Osteoblast (primary cell): ENCODE data around the gene CKAP4. TPM values are rescaled to one million over a fixed set of nuclear protein-coding genes. Genes with fewer than 3 reads are reported as not detected.
A peak's percentile ranks its signal among the peaks of the same experiment; 100 is the strongest.

Source experiments
- DNase-seq: peaks from one replicate; pipeline ENCODE4 v3.0.0; 2011; ENCODE audit warnings: low spot score, mixed read lengths; ENCODE audit not compliant: insufficient read length; ENCODE audit errors: missing footprints
- H2AFZ ChIP-seq: 2 replicates; pipeline ENCODE4 v1.6.0; 2011; ENCODE audit warnings: mild to moderate bottlenecking, low read length
- H3K27ac ChIP-seq: 2 replicates; pipeline ENCODE4 v1.5.1; 2011; ENCODE audit warnings: mild to moderate bottlenecking, low read depth, low read length, moderate library complexity
- H3K27me3 ChIP-seq: 2 replicates; pipeline ENCODE4 v1.6.0; 2012; ENCODE audit warnings: mild to moderate bottlenecking, control low read depth, inconsistent platforms, low read length, moderate library complexity; ENCODE audit not compliant: insufficient read depth
- H3K36me3 ChIP-seq: 2 replicates; pipeline ENCODE4 v1.5.1; 2011; ENCODE audit warnings: mild to moderate bottlenecking, low read length, control low read depth, moderate library complexity; ENCODE audit not compliant: insufficient read depth
- H3K4me1 ChIP-seq: 2 replicates; pipeline ENCODE4 v1.5.1; 2011; ENCODE audit warnings: mild to moderate bottlenecking, low read length, control low read depth, moderate library complexity; ENCODE audit not compliant: insufficient read depth
- H3K4me2 ChIP-seq: 2 replicates; pipeline ENCODE4 v1.6.0; 2011; ENCODE audit warnings: mild to moderate bottlenecking, low read length; ENCODE audit not compliant: insufficient read depth
- H3K4me3 ChIP-seq: fragments of 200-600 bp; sonication (generic); 3 replicates; pipeline ENCODE4 v1.5.1; 2012; ENCODE audit warnings: mild to moderate bottlenecking, low read length, inconsistent platforms; ENCODE audit not compliant: insufficient read depth
- H3K79me2 ChIP-seq: 2 replicates; pipeline ENCODE4 v1.6.0; 2012; ENCODE audit warnings: mild to moderate bottlenecking, low read length, control low read depth, inconsistent platforms; ENCODE audit not compliant: insufficient read depth
- H3K9me3 ChIP-seq: 2 replicates; pipeline ENCODE4 v1.5.1; 2011; ENCODE audit warnings: low read depth, low read length, control low read depth
- H4K20me1 ChIP-seq: 2 replicates; pipeline ENCODE4 v1.6.0; 2012; ENCODE audit warnings: mild to moderate bottlenecking, low read length, control low read depth; ENCODE audit not compliant: insufficient read depth
- CTCF ChIP-seq: IDR thresholded peaks from 2 replicates; pipeline ENCODE4 v1.5.1; 2011; ENCODE audit warnings: mild to moderate bottlenecking, low read depth, low read length, moderate library complexity; ENCODE audit errors: extremely low read depth
- total RNA-seq: library from RNA; depleted of rRNA; stranded (reverse); fragments of >200 nt; gene quantifications from 2 replicates; pipeline ENCODE4 v1.2.3, GENCODE V29; 2012

Gene CKAP4
- total RNA-seq, 1 donor: 184 TPM

GRCh38 chr12:106214571-106214970 is 33.2 kb downstream of the CKAP4 start:
- Histone ChIP-seq H3K9me3 (no peaks in the 10 kb centered on the region), H3K4me1 (no peaks in the 10 kb centered on the region), H3K79me2 (no peaks in the 10 kb centered on the region), H3K4me3 (no peak overlapping the region), H2AFZ (no peak overlapping the region), H4K20me1 (no peaks in the 10 kb centered on the region), H3K4me2 (no peak overlapping the region), H3K36me3 (no peaks in the 10 kb centered on the region), H3K27ac (no peak overlapping the region), H3K27me3 (peaks cover 18% of the 10 kb centered on the region)
- TF ChIP-seq CTCF: no peak
- no peak for DNase-seq

GRCh38 chr12:106213662-106214061 is 34.2 kb downstream of the CKAP4 start:
- no peak for TF ChIP-seq CTCF
- Histone ChIP-seq H3K27me3 (peaks cover 18% of the 10 kb centered on the region), H3K9me3 (no peaks in the 10 kb centered on the region), H3K36me3 (no peaks in the 10 kb centered on the region), H3K4me3 (no peak overlapping the region), H2AFZ (no peak overlapping the region), H3K4me1 (no peaks in the 10 kb centered on the region), H3K79me2 (no peaks in the 10 kb centered on the region), H3K27ac (no peak overlapping the region), H4K20me1 (no peaks in the 10 kb centered on the region), H3K4me2 (no peak overlapping the region)
- no peak for DNase-seq

- Histone ChIP-seq H3K27me3 (peaks cover 18% of the 10 kb centered on the region), H3K36me3 (no peaks in the 10 kb centered on the region), H3K4me1 (no peaks in the 10 kb centered on the region), H3K4me3 (no peak overlapping the region), H3K4me2 (no peak overlapping the region), H4K20me1 (no peaks in the 10 kb centered on the region), H2AFZ (no peak overlapping the region), H3K79me2 (no peaks in the 10 kb centered on the region), H3K9me3 (no peaks in the 10 kb centered on the region), H3K27ac (no peak overlapping the region)
- no peak for TF ChIP-seq CTCF
- DNase-seq: no peak
These were observed 35.8 kb downstream of the CKAP4 start for GRCh38 chr12:106211973-106212372.

GRCh38 chr12:106205208-106206069 is 42.4 kb downstream of the CKAP4 start:
- no peak overlapping the region for H3K4me2 ChIP-seq
- H3K4me1 ChIP-seq: no peaks in the 10 kb centered on the region
- H3K9me3 ChIP-seq: no peaks in the 10 kb centered on the region
- no peak overlapping the region for H2AFZ ChIP-seq
- no peak for DNase-seq
- peak; percentile 11 for TF ChIP-seq CTCF
- no peaks in the 10 kb centered on the region for H4K20me1 ChIP-seq
- H3K27me3 ChIP-seq: no peaks in the 10 kb centered on the region
- H3K79me2 ChIP-seq: no peaks in the 10 kb centered on the region
- H3K4me3 ChIP-seq: no peak overlapping the region
- no peak overlapping the region for H3K27ac ChIP-seq
- no peaks in the 10 kb centered on the region for H3K36me3 ChIP-seq
